ENCODE results near the gene AURKAIP1.

DNA sequence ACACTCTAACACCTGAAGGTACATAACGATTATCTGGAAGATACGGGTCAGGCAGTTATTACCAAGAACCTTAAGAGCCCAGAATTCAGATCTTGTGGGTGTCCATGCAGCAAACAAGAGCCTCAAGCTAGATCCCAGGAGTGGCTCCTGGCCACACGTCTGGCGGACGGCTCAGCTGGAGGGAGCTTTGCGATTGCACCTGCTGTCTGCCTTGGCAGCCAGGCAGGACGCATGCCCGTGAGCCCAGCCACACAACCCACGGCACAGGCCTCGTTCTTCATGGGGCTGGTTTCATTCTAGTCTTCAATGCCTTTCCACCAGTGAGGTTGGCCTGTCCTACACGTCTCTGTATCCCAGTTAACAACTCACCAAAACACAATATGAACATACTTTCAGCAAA lies 18.4 kb upstream of the AURKAIP1 start:
- TF ChIP-seq, protein P1, sequence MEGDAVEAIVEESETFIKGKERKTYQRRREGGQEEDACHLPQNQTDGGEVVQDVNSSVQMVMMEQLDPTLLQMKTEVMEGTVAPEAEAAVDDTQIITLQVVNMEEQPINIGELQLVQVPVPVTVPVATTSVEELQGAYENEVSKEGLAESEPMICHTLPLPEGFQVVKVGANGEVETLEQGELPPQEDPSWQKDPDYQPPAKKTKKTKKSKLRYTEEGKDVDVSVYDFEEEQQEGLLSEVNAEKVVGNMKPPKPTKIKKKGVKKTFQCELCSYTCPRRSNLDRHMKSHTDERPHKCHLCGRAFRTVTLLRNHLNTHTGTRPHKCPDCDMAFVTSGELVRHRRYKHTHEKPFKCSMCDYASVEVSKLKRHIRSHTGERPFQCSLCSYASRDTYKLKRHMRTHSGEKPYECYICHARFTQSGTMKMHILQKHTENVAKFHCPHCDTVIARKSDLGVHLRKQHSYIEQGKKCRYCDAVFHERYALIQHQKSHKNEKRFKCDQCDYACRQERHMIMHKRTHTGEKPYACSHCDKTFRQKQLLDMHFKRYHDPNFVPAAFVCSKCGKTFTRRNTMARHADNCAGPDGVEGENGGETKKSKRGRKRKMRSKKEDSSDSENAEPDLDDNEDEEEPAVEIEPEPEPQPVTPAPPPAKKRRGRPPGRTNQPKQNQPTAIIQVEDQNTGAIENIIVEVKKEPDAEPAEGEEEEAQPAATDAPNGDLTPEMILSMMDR (IDR thresholded peaks at IDR 0.05): no peak
- TF ChIP-seq POLR2A (IDR thresholded peaks at IDR 0.05): no peak
- no peak for TF ChIP-seq EP300 (IDR thresholded peaks at IDR 0.05)
- TF ChIP-seq POLR2AphosphoS5 (IDR thresholded peaks at IDR 0.05): no peak

Measured in stomach (tissue), 4 donors.